Parathyroid adenoma (tissue), 2 donors: ENCODE results near the gene QRFPR.

Experiments
- H2AFZ ChIP-seq: fragments of 300-600 bp; sonication (generic); one replicate; pipeline ENCODE4 v1.7.0; 2017; ENCODE audit warnings: antibody characterized with exemption, mild to moderate bottlenecking
- H3K27ac ChIP-seq: fragments of 300-600 bp; sonication (generic); one replicate; pipeline ENCODE4 v1.7.0; 2017
- H3K27me3 ChIP-seq: fragments of 300-600 bp; sonication (generic); one replicate; pipeline ENCODE4 v1.7.0; 2017; ENCODE audit warnings: low read length; ENCODE audit not compliant: control insufficient read depth, insufficient read depth
- H3K36me3 ChIP-seq: fragments of 300-600 bp; sonication (generic); one replicate; pipeline ENCODE4 v1.7.0; 2017; ENCODE audit warnings: low read length; ENCODE audit not compliant: control insufficient read depth, insufficient read depth
- H3K4me1 ChIP-seq: fragments of 300-600 bp; sonication (generic); one replicate; pipeline ENCODE4 v1.7.0; 2017; ENCODE audit warnings: control low read depth
- H3K4me2 ChIP-seq: fragments of 300-600 bp; sonication (generic); one replicate; pipeline ENCODE4 v1.7.0; 2017; ENCODE audit warnings: low read length
- H3K4me3 ChIP-seq: fragments of 300-600 bp; sonication (generic); one replicate; pipeline ENCODE4 v1.7.0; 2017; ENCODE audit warnings: low read depth, low read length
- H3K79me2 ChIP-seq: fragments of 300-600 bp; sonication (generic); one replicate; pipeline ENCODE4 v1.7.0; 2017; ENCODE audit warnings: control low read depth
- H3K9ac ChIP-seq: fragments of 300-600 bp; sonication (generic); one replicate; pipeline ENCODE4 v1.7.0; 2017; ENCODE audit warnings: mild to moderate bottlenecking
- H3K9me3 ChIP-seq: fragments of 300-600 bp; sonication (generic); one replicate; pipeline ENCODE4 v1.7.0; 2017; ENCODE audit warnings: low read length; ENCODE audit not compliant: control insufficient read depth
- TF ChIP-seq, protein P1 (sequence below): fragments of 300-600 bp; sonication (generic); IDR thresholded peaks from one replicate; pipeline ENCODE4 v1.7.0; 2017; ENCODE audit warnings: antibody characterized with exemption, mild to moderate bottlenecking
- donor health status: primary hyperparathyroidism.

Gene QRFPR

DNA sequence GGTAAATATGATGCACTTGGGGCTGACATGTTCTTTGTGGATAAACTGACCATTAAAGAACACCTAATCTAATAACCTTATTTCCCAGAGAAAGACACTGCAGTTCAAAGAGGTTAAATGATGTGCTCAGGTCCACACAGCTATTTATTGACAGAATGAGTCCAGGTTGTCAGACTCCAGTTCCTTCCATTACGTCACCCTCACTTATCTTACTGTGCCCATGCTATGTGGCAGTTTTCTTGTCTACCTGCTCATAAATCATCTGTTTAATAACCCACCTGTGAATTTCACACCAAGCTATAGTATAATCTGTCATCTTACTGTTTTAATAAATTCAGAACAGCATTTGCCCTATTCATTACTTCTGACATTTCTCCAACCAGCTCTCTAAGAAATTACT, 36.7 kb downstream of the QRFPR start:
- no peak overlapping the region for H3K9ac ChIP-seq
- H3K36me3 ChIP-seq = no peaks in the 10 kb centered on the region
- H3K9me3 ChIP-seq = no peaks in the 10 kb centered on the region
- H3K4me1 ChIP-seq = no peaks in the 10 kb centered on the region
- no peak overlapping the region for H3K4me2 ChIP-seq
- H3K27ac ChIP-seq = no peak overlapping the region
- H3K4me3 ChIP-seq = no peak overlapping the region
- no peaks in the 10 kb centered on the region for H3K27me3 ChIP-seq
- H3K79me2 ChIP-seq = no peaks in the 10 kb centered on the region
- TF ChIP-seq, protein P1, sequence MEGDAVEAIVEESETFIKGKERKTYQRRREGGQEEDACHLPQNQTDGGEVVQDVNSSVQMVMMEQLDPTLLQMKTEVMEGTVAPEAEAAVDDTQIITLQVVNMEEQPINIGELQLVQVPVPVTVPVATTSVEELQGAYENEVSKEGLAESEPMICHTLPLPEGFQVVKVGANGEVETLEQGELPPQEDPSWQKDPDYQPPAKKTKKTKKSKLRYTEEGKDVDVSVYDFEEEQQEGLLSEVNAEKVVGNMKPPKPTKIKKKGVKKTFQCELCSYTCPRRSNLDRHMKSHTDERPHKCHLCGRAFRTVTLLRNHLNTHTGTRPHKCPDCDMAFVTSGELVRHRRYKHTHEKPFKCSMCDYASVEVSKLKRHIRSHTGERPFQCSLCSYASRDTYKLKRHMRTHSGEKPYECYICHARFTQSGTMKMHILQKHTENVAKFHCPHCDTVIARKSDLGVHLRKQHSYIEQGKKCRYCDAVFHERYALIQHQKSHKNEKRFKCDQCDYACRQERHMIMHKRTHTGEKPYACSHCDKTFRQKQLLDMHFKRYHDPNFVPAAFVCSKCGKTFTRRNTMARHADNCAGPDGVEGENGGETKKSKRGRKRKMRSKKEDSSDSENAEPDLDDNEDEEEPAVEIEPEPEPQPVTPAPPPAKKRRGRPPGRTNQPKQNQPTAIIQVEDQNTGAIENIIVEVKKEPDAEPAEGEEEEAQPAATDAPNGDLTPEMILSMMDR = no peak
- no peak overlapping the region for H2AFZ ChIP-seq

GRCh38 chr4:121340247-121340646, 40.6 kb downstream of the QRFPR start:
- Histone ChIP-seq H3K9ac (no peak overlapping the region), H3K27me3 (no peaks in the 10 kb centered on the region), H3K4me3 (no peak overlapping the region), H3K27ac (no peak overlapping the region), H3K9me3 (no peaks in the 10 kb centered on the region), H2AFZ (no peak overlapping the region), H3K36me3 (no peaks in the 10 kb centered on the region), H3K4me1 (no peaks in the 10 kb centered on the region), H3K79me2 (no peaks in the 10 kb centered on the region), H3K4me2 (no peak overlapping the region)
- TF ChIP-seq, protein P1 = no peak

GRCh38 chr4:121339824-121340223, 41.0 kb downstream of the QRFPR start:
- H3K9me3 ChIP-seq = no peaks in the 10 kb centered on the region
- no peaks in the 10 kb centered on the region for H3K4me1 ChIP-seq
- no peak overlapping the region for H2AFZ ChIP-seq
- TF ChIP-seq, protein P1 = no peak
- H3K27me3 ChIP-seq = no peaks in the 10 kb centered on the region
- no peaks in the 10 kb centered on the region for H3K79me2 ChIP-seq
- no peak overlapping the region for H3K4me2 ChIP-seq
- no peak overlapping the region for H3K27ac ChIP-seq
- no peaks in the 10 kb centered on the region for H3K36me3 ChIP-seq
- H3K9ac ChIP-seq = no peak overlapping the region
- no peak overlapping the region for H3K4me3 ChIP-seq

- Histone ChIP-seq H3K27me3 (no peaks in the 10 kb centered on the region), H3K79me2 (no peaks in the 10 kb centered on the region), H3K36me3 (no peaks in the 10 kb centered on the region), H3K27ac (no peak overlapping the region), H3K4me3 (no peak overlapping the region), H3K4me1 (no peaks in the 10 kb centered on the region), H3K9ac (no peak overlapping the region), H3K9me3 (no peaks in the 10 kb centered on the region), H2AFZ (no peak overlapping the region), H3K4me2 (no peak overlapping the region)
- TF ChIP-seq, protein P1 = no peak
These were observed 41.5 kb downstream of the QRFPR start for GRCh38 chr4:121339307-121339706.

- H3K9ac ChIP-seq = no peak overlapping the region
These were observed 42.3 kb downstream of the QRFPR start for GRCh38 chr4:121338518-121338917.

More at GRCh38 chr4:121338518-121338917, 42.3 kb downstream of the QRFPR start:
- no peak overlapping the region for H3K4me2 ChIP-seq
- no peaks in the 10 kb centered on the region for H3K9me3 ChIP-seq
- no peaks in the 10 kb centered on the region for H3K79me2 ChIP-seq
- TF ChIP-seq, protein P1 = no peak
- no peak overlapping the region for H3K27ac ChIP-seq
- no peak overlapping the region for H3K4me3 ChIP-seq
- no peaks in the 10 kb centered on the region for H3K27me3 ChIP-seq
- no peaks in the 10 kb centered on the region for H3K4me1 ChIP-seq
- H3K36me3 ChIP-seq = no peaks in the 10 kb centered on the region
- no peak overlapping the region for H2AFZ ChIP-seq
